ENCODE data around the gene CLEC1B. TPM values are rescaled to one million over a fixed set of nuclear protein-coding genes. Genes with fewer than 3 reads are reported as not detected.

CLEC1B gene
- total and polyA plus RNA-seq, 2 donors (not counting 3 experiments of a cell fraction or from before 2014, with no cell fraction given), result not detected

DNA sequence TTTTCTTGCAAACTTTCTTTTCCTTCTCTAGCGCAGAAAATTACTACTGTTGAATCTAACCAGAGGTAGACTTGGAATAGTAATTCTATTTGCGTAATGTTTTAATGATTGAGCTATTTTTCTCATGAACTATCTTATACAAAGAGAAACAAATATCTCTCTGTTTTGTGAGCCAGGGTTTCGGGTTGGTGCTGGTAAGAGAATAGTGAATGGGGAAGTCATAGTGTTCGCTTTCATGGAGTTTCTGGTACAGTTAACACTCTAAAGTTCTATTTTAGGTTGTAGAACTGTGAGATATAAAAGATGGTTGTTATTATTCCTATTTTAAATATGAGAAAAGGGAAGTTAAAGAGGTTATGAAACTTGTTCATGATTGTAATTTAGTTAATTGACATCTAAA, 6.6 kb downstream of the CLEC1B start:
- Histone ChIP-seq H3K9ac (replicated peaks; ENCODE audit: extremely low read depth, insufficient read depth, low read length) (no peak overlapping the region), H3K27ac (ENCODE audit: insufficient read depth, low read depth, low read length) (no peak overlapping the region), H3K4me1 (ENCODE audit: control insufficient read depth, extremely low read depth, insufficient read depth, low read length) (no peaks in the 10 kb centered on the region), H3K4me3 (replicated peaks in 1 of 3; ENCODE audit: insufficient read depth in 1 of 3, low read depth in 1 of 3, low read length in 3 of 3) (no peak overlapping the region), H3K9me3 (replicated peaks; ENCODE audit: control insufficient read depth, insufficient read depth, low read length) (no peaks in the 10 kb centered on the region), H2AFZ (ENCODE audit: low read depth, low read length) (no peak overlapping the region), H3K27me3 (ENCODE audit: control insufficient read depth in 2 of 2, insufficient read depth in 2 of 2, low read length in 2 of 2) (peaks cover 0 to 2% of the 10 kb centered on the region in 2 experiments), H3K4me2 (ENCODE audit: insufficient read depth, low read length) (no peak overlapping the region), H4K20me1 (replicated peaks; ENCODE audit: control insufficient read depth, extremely low read depth, insufficient read depth, low read length) (no peaks in the 10 kb centered on the region), H3K79me2 (ENCODE audit: control insufficient read depth, insufficient read depth, low read length) (no peaks in the 10 kb centered on the region), H3K36me3 (ENCODE audit: control insufficient read depth in 2 of 2, extremely low read depth in 1 of 2, insufficient read depth in 2 of 2, low read length in 2 of 2) (no peaks in the 10 kb centered on the region), H3K9me1 (replicated peaks; ENCODE audit: control insufficient read depth, extremely low read depth, insufficient read depth, low read length) (no peaks in the 10 kb centered on the region)
- FAIRE-seq, result peak; percentile 33
- dilution Hi-C loops (cut with MboI; ENCODE audit: extremely low pct_ligation_motif_present, low sequenced_read_pairs), result no loop called here
- no TSS peak for BruUV-seq (replicated peaks)
- TF ChIP-seq, protein P1, sequence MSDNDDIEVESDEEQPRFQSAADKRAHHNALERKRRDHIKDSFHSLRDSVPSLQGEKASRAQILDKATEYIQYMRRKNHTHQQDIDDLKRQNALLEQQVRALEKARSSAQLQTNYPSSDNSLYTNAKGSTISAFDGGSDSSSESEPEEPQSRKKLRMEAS (IDR thresholded peaks at IDR 0.05; ENCODE audit: insufficient read depth, insufficient read length), result no peak
- TF ChIP-seq, protein P2, sequence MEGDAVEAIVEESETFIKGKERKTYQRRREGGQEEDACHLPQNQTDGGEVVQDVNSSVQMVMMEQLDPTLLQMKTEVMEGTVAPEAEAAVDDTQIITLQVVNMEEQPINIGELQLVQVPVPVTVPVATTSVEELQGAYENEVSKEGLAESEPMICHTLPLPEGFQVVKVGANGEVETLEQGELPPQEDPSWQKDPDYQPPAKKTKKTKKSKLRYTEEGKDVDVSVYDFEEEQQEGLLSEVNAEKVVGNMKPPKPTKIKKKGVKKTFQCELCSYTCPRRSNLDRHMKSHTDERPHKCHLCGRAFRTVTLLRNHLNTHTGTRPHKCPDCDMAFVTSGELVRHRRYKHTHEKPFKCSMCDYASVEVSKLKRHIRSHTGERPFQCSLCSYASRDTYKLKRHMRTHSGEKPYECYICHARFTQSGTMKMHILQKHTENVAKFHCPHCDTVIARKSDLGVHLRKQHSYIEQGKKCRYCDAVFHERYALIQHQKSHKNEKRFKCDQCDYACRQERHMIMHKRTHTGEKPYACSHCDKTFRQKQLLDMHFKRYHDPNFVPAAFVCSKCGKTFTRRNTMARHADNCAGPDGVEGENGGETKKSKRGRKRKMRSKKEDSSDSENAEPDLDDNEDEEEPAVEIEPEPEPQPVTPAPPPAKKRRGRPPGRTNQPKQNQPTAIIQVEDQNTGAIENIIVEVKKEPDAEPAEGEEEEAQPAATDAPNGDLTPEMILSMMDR (IDR thresholded peaks at IDR 0.05; ENCODE audit: extremely low read depth in 1 of 2, insufficient read depth in 1 of 2, low read depth in 1 of 2, low read length in 2 of 2), result no peak
- TF ChIP-seq JUN (IDR thresholded peaks at IDR 0.05; ENCODE audit: borderline replicate concordance, insufficient read depth, insufficient read length, low read depth) (no peak), FOS (IDR thresholded peaks at IDR 0.05; ENCODE audit: borderline replicate concordance, insufficient read depth, low read length) (no peak), GATA2 (IDR thresholded peaks at IDR 0.05; ENCODE audit: insufficient read depth, insufficient read length, low read depth, low read length) (no peak), POLR2A (IDR thresholded peaks at IDR 0.05; ENCODE audit: low read depth, low read length) (no peak), POLR2AphosphoS5 (IDR thresholded peaks at IDR 0.05; ENCODE audit: insufficient read depth, low read depth, low read length) (no peak), MYC (IDR thresholded peaks at IDR 0.05; ENCODE audit: low read depth, low read length) (no peak), EZH2 (IDR thresholded peaks at IDR 0.05; ENCODE audit: borderline replicate concordance, low read depth, low read length, severe bottlenecking) (no peak)
- ChIA-PET CTCF (no interaction called here), POLR2A (no interaction called here)
- no peak for DNase-seq (ENCODE audit: low read depth, low spot score)
- intact Hi-C loops (cut with micrococcal nuclease), result no loop called here
